ENCODE results near the gene ICA1. TPM values are rescaled to one million over a fixed set of nuclear protein-coding genes. Genes with fewer than 3 reads are reported as not detected.

The ICA1 gene
- total and polyA plus RNA-seq, 2 donors (not counting 3 experiments of a cell fraction or from before 2014, with no cell fraction given), result 19.0 to 47.1 TPM

DNA sequence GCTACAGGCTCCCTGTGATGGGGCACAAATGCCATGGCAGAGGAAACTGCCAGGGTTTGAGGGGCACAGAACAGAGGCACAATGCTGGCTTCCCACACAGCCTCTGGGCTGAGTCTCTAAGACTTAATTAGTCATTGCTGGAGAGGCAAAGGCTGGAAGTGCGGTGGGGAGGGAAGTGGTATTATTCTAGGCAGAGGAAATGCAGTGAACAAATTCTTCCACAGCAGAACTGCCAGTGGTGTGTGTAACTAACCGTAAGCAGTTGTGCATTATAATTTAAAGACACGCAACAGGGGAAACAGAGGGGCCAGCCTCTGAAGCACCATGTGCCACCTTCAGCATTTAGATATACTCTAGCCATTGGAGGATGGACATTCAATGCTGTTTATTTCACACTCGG is 12.8 kb downstream of the ICA1 start:
- CTCF ChIA-PET, result interaction anchor here (2.0 kb wide), 1 partner anchor 59 kb away, joined by 4 read pairs; no protein-coding TSS in a partner anchor
- Histone ChIP-seq H3K79me2 (ENCODE audit: control insufficient read depth, insufficient read depth, low read length) (no peaks in the 10 kb centered on the region), H3K4me1 (ENCODE audit: control insufficient read depth, extremely low read depth, insufficient read depth, low read length) (no peaks in the 10 kb centered on the region), H3K4me2 (ENCODE audit: insufficient read depth, low read length) (no peak overlapping the region), H3K36me3 (ENCODE audit: control insufficient read depth in 2 of 2, extremely low read depth in 1 of 2, insufficient read depth in 2 of 2, low read length in 2 of 2) (no peaks in the 10 kb centered on the region), H3K27ac (ENCODE audit: insufficient read depth, low read depth, low read length) (no peak overlapping the region), H3K9me3 (replicated peaks; ENCODE audit: control insufficient read depth, insufficient read depth, low read length) (no peaks in the 10 kb centered on the region), H3K9ac (replicated peaks; ENCODE audit: extremely low read depth, insufficient read depth, low read length) (no peak overlapping the region), H3K9me1 (replicated peaks; ENCODE audit: control insufficient read depth, extremely low read depth, insufficient read depth, low read length) (no peaks in the 10 kb centered on the region), H3K27me3 (ENCODE audit: control insufficient read depth in 2 of 2, insufficient read depth in 2 of 2, low read length in 2 of 2) (no peaks in the 10 kb centered on the region), H3K4me3 (replicated peaks in 1 of 3; ENCODE audit: insufficient read depth in 1 of 3, low read depth in 1 of 3, low read length in 3 of 3) (no peak overlapping the region), H4K20me1 (replicated peaks; ENCODE audit: control insufficient read depth, extremely low read depth, insufficient read depth, low read length) (no peaks in the 10 kb centered on the region), H2AFZ (ENCODE audit: low read depth, low read length) (no peak overlapping the region)
- intact Hi-C loops (cut with micrococcal nuclease), result no loop called here
- BruUV-seq (replicated peaks), result no TSS peak
- TF ChIP-seq FOS (IDR thresholded peaks at IDR 0.05; ENCODE audit: borderline replicate concordance, insufficient read depth, low read length) (no peak), MYC (IDR thresholded peaks at IDR 0.05; ENCODE audit: low read depth, low read length) (no peak), GATA2 (IDR thresholded peaks at IDR 0.05; ENCODE audit: insufficient read depth, insufficient read length, low read depth, low read length) (no peak), POLR2AphosphoS5 (IDR thresholded peaks at IDR 0.05; ENCODE audit: insufficient read depth, low read depth, low read length) (no peak), JUN (IDR thresholded peaks at IDR 0.05; ENCODE audit: borderline replicate concordance, insufficient read depth, insufficient read length, low read depth) (no peak), POLR2A (IDR thresholded peaks at IDR 0.05; ENCODE audit: low read depth, low read length) (no peak)
- TF ChIP-seq, protein P1, sequence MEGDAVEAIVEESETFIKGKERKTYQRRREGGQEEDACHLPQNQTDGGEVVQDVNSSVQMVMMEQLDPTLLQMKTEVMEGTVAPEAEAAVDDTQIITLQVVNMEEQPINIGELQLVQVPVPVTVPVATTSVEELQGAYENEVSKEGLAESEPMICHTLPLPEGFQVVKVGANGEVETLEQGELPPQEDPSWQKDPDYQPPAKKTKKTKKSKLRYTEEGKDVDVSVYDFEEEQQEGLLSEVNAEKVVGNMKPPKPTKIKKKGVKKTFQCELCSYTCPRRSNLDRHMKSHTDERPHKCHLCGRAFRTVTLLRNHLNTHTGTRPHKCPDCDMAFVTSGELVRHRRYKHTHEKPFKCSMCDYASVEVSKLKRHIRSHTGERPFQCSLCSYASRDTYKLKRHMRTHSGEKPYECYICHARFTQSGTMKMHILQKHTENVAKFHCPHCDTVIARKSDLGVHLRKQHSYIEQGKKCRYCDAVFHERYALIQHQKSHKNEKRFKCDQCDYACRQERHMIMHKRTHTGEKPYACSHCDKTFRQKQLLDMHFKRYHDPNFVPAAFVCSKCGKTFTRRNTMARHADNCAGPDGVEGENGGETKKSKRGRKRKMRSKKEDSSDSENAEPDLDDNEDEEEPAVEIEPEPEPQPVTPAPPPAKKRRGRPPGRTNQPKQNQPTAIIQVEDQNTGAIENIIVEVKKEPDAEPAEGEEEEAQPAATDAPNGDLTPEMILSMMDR (IDR thresholded peaks at IDR 0.05; ENCODE audit: extremely low read depth in 1 of 2, insufficient read depth in 1 of 2, low read depth in 1 of 2, low read length in 2 of 2), result no peak
- TF ChIP-seq, protein P2, sequence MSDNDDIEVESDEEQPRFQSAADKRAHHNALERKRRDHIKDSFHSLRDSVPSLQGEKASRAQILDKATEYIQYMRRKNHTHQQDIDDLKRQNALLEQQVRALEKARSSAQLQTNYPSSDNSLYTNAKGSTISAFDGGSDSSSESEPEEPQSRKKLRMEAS (IDR thresholded peaks at IDR 0.05; ENCODE audit: insufficient read depth, insufficient read length), result no peak
- no peak for FAIRE-seq
- POLR2A ChIA-PET, result no interaction called here
- dilution Hi-C loops (cut with MboI; ENCODE audit: extremely low pct_ligation_motif_present, low sequenced_read_pairs), result no loop called here
- no peak for DNase-seq (ENCODE audit: low read depth, low spot score)

All from endothelial cell of umbilical vein (primary cell).